Measurements from ENCODE around the gene SGMS1.
"Not testable (repeated sequence)": the region's sequence is repeated elsewhere in the genome, so short reads cannot be mapped to it uniquely, and the experiment has no call there.

The SGMS1 gene

DNA sequence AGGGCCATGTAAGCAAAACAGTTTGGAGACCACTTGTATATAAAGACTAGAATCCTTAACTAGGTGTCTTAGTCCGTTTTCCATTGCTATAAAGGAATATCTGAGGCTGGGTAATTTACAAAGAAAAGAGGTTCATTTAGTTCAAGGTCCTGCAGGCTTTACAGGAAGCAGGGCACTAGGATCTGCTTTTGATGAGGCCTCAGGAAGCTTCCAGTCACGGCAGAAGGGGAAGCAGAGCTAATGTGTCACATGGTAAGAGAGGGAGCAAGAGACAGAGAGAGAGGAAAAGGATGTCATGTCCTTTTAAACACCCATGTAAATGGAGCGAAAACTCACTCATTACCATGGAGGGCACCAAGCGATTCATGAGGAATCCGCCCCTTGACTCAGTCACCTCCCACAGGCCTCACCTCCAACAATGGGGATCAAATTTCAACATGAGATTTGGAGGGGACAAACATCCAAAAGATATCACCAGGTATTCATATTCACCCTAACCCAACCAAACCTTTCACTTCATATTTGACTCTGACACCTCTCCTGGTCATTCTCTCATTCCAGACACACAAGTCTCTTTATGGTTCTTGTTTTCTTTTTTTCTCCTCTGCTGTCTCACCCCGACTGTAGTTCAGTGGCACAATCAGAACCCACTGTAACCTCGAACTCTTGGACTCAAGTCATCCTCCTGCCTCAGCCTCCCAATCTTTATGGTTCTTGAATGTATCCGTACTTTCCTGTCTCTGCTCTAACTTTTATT, 342.4 kb downstream of the SGMS1 start:
- no peak for DNase-seq

DNA sequence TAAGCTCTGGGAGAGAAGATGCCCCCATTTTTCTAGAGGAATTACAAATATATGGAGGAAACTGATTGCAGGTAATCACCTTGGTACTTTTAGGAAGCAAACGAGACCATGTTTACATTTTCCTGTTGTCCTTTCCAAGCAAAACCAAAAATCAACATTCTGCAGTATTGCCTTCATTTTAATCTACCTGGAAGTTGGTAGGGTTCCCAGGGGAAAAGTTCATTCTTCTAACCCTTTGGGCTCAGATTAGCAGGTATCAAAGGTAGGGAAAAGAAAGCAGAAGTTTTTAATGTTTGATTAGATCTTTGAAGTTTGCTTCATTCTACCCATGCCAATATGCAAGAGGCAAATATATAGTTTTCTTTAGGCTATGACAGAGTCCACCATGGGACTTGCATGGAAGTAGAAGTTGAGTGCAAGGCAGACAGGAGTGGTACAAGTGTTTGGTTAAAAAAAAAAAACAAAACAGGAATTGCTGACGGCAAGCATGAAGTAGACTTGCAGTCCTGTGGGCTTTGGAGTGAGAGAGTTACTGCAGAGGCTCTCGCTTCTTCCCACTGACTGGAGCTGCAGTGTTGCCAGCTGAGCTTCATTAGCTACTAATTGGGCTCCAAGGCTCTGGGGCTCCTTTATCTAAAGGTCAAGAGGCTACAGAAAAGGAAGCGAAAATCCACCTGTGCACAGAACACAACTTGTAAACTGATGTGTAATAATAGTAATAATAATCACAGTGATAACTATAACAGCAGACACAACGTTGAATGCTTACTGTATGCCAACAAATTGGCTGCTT, 343.5 kb downstream of the SGMS1 start:
- no peak for DNase-seq

DNA sequence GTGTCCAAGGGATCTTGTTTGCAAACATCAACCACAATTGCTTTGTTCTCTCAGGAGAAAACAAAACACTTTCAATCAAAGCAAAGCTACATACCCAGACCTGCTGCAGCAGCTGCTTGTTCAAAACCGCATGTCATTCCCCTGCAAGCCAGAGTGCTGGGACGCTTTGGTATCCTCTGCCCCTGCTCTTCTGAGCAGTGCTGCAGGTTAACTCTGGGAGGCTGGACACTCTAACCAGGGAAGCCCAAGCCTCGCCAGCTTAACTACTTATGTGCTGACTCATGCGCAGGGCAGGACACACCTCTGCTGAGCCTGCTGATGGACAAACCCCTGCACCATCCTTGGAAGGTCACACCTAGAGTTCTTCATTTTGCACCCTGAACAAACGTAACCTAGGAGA, 344.3 kb downstream of the SGMS1 start:
- DNase-seq: no peak

DNA sequence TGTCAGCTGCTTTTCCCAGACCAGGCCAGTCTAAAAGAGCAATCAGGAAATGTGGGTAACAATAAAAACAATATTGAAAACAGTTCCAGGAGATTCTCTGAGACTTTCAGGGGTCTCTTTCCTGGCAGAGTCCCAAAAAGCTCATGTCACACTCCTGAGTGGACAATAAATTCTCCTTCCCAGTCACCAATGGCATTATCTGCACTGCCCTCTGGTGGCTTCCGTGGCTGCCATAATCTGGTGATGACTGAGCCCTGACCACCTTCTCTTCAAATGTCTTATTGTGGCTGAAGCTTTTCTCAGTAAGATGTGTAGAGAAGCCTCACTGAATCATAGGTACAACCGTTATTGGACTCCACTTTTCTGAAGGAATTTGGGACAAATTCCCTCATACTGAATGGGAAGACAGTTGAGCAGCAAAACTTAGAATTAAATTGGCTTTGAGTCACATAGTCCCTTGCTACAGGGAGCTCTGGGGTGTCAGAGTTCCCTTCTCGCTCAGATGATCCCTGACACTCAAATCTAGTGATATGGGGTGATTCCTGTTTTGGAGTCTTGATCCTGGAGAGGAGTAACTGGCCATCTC, 348.0 kb downstream of the SGMS1 start:
- peak; percentile 28 for DNase-seq

DNA sequence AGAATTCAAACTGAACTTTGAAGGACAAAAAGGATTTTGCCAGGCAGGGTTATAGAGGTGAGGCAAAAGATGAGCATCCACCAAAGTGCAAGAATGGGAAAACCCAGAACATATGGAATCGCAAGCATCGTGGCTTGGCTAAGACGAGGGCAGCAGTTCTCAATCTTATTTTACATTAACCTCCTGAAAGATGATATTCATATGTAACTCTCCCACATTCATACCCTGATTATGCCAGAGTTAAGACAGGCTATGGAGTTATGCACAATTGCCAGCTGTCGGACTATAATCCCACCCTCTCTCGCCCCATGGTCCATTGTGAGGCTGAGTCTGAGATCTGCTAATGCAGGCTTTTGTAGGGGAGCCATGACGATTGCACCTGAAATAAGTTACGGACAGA, 351.2 kb downstream of the SGMS1 start:
- no peak for DNase-seq

DNA sequence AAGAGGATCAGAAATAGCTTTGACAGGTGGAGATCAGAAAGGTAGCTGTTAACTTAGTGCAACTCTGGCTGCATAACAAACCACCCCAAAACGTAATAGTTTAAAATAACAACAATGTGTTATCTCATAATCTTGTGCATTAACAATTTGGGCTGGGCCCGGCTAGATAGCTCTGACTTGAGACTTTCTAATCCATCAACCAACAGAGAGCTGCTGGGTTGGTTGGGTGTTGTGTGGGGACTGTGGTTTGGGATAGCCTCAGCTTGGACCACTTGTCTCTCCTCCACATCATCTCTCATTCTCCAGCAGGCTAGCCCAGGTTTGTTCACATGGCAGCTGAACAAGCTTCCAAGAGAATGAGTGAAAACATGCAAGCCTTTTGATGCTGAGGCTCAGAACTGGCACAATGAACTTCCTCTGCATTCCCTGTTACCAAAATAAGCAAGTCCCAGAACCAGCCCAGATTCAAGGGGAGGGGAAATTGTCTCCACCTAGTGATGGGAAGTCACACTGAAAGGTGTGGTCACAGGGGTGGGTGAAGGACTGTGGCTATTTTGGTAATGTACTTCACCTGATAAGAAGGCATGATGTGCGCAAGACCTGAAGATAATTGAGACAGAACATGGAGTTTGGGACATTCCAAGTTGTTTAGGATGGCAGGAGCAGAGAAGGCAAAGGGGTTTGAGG, 352.0 kb downstream of the SGMS1 start:
- no peak for DNase-seq

DNA sequence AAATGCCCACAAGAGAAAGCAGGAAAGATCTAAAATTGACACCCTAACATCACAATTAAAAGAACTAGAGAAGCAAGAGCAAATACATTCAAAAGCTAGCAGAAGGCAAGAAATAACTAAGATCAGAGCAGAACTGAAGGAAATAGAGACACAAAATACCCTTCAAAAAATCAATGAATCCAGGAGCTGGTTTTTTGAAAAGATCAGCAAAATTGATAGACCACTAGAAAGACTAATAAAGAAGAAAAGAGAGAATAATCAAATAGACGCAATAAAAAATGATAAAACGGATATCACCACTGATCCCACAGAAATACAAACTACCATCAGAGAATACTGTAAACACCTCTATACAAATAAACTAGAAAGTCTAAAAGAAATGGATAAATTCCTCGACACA, 355.9 kb downstream of the SGMS1 start:
- not testable (repeated sequence) for DNase-seq

DNA sequence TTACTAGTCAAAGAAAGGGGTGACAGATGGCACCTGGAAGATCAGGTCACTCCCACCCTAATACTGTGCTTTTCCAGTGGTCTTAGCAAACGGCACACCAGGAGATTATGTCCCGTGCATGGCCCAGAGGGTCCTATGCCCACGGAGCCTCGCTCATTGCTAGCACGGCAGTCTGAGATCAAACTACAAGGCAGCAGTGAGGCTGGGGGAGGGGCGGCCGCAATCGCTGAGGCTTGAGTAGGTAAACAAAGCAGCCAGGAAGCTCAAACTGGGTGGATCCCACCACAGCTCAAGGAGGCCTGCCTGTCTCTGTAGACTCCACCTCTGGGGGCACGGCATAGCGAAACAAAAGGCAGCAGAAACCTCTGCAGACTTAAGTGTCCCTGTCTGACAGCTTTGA, 361.1 kb downstream of the SGMS1 start:
- not testable (repeated sequence) for DNase-seq

DNA sequence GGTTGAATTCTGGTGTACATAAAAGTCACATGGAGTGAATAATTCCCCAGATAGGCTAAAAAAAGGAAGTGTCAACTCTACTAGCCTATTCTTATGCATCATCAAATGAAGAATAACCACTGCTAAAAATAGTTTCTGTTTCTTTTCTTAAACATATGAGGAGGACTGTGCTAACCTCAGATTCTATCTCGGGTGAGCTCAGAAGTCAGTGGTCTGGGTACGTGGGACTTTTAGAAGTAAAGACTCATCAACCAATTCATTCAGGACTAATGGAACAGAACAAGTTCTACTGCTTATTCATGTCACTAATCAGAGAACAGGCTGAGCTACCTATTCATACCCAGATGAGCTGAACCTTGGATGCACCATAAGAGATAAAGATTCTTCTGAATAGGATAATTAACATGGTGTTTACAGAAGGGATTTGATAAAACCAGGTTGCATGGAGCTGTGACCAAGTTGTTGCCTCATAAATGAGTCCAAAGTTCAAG, 362.9 kb downstream of the SGMS1 start:
- DNase-seq: no peak

All from stimulated activated CD4-positive, alpha-beta T cell treated with anti-CD3 and anti-CD28 coated beads, Interleukin-12 subunit alpha, Interleukin-12 subunit beta, amount 100 ng/mL, for 4 hours (primary cell).